DMS153 treated with DMSO at 0.1 percent for 48 hours (cell line): Measurements from ENCODE around the gene DNER.
"Not testable (repeated sequence)": the region's sequence is repeated elsewhere in the genome, so short reads cannot be mapped to it uniquely, and the experiment has no call there.

Experiments
- DNase-seq: peaks from one replicate; lab custom pipeline; 2025; ENCODE audit not compliant: unreplicated experiment; lab: John Stamatoyannopoulos, UW

DNER gene

DNA sequence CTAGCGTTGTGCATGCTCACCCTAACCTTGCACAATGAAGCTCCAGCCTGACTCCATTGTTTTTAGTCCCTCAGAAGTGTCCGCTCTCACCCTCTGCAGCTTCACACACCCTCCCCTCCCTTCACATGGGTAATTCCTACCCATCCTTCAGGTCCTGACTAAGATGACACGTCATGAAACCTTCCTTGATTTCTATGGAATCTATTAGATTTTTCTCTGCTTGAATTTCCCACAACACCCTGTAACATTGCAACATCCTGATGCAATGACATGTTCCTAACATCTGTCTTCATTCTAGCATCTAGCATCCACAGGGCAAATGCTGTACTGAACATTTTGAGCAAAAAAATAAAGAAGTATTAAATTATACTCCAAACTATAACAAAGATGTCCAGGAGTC, 366.2 kb downstream of the DNER start:
- DNase-seq = no peak

DNA sequence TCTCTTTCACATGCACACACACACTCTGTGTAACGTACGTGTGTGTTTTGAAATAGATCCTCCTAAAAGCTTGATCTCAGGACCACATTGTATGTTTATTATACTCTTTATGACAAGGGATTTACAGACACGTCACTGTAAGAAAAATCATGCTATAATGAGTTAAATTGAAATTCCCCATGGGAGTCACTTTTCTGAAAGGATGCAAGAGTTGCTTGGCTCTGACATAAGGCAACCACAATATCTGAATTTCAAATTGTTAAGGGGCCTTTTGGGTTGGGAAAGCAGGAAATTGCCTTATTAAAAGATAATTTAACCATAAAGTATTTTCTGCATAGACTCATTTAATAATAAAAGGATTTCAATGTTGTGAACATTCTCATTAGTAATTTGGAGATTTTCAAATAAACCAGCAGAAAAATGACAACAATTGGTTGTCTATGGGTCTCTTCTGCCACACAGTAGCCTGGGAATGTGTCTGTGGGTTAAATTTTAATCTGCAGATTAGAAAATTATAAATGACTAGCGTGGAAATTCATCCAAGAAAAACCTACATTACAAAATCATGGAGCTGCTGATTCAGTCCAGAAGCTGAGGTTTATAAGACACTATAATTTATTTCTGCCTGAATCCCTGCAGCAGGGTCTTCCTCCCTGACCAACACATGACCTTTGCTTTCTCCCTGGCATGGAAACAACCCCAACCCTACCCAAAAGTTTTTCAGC, 367.4 kb downstream of the DNER start:
- no peak for DNase-seq

- no peak for DNase-seq
These were observed 369.4 kb downstream of the DNER start for GRCh38 chr2:229344955-229345354.

DNA sequence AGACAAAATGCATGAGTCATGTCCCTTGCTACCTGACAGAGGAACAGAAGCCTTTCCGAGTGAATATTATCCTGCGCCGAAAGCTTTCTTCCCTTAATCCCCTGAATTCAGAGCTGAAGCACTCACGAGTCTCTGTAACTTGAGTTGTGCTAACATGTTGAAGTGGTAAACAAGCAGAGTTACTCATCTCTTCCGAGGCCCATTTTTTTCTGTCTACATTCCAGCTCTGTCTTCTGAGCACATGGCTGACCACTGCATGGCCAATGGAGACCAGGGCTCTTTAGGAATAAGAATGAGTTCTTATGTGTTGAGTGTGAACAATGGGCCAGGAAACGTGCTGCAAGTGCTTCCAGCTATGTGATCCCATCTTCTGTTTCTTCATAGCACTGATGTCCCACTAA, 370.2 kb downstream of the DNER start:
- peak; percentile 15 for DNase-seq

- no peak for DNase-seq
These were observed 370.7 kb downstream of the DNER start for GRCh38 chr2:229343661-229344060.

DNA sequence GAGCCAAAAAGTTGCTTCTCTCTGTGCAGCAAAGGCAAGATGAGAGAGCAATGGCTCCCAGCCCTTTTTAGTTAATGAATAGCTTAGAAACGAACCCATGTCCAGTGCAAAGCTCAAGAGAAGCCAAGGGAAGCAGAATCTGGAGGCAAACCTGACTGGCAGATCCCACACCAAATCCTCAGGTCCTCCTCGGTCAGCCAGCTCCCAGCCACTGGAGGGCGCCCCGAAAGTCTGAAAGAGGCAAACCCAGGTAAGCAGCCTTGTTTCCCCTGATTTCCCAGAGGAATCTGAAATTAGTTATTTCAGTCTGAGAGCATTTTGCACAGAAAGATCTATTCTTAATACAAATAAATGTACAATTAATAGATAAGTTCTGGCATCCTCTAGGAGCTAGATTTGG, 372.0 kb downstream of the DNER start:
- peak; percentile 7 for DNase-seq

DNA sequence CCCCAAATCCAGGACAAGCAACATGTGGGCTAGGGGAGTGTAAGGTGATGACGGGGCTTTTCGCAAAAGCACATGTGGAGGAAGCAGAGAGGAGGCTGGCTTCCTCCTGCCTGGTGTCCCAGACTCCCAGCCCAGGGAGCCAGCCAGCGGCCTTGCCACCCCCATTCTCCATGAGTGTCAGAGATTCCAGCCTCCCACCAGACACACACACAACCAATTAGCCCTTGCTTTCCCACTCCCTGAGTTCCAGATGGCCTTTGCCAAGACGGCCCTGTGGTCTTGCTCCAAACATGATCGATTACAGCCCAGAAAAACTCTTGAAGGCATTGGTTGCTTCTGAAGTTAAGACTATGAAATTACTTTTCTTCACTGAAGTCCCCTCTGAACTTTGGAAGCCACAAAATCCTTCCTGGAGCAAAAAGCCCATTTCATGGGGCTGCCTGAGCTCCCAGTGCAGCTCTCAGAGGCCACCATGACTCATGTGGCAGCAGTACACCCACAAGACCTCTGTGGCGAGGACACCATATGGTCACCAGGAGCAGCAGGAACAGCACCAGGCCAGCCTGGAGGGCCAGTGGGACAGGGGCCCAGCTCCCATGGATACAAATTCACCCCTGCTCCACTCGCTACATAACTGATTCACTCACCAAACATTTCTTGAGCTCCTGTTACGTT, 374.1 kb downstream of the DNER start:
- no peak for DNase-seq

DNA sequence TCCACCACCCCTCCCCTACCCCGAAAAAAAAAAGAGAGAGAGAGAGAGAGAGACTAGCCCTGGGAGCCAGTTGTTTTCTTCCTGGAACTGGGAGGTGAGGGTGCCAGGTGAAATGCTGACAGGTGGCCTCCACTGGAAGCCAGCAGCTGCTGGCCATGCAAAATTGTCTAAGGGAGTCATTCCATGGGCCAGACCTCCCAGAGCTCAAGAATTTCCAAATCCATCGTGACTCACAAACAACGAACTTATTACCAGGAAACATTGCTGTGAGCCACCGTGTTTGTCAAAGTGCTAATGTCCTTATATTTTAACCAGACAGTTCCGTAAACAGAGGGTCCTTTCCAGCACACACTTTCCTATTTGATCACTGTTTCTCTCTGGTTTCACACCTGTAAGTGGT, 374.7 kb downstream of the DNER start:
- no peak for DNase-seq

DNA sequence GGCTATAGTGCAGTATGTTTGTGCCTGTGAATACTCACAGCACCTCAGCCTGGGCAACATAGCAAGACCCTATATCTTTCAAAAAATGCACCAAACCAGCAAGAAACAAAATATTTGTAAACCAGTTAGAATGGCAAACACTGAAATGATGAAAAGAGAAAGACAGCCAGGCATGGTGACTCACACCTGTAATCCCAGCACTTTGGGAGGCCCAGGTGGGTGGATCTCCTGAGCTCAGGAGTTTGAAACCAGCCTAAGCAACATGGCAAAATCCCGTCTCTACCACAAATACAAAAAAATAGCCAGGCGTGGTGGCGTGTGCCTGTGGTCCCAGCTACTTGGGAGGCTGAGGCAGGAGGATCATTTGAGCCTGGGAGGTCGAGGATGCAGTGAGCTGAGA, 375.2 kb downstream of the DNER start:
- DNase-seq = not testable (repeated sequence)

DNA sequence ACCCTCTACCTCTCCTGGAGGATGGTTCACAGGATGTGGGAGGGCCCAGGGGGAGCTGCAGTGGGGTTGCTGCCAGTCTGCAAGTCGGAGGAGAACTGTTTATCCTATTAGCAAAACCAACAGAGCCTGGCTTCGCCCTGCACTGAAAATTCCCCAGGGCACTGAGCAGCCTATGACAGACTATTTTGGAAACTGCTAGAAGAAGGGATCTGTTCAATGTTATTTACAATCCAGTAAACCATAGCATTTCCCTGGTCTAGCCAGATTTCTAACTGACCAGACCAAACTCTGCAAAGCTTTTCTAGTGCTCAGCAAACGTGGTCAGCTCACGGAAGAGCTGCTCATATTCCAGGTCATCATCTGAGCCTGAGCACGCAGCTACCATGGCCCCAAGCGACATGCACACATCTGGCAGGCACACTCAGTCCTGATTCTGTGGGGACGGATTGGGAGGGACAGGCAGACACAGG, 378.4 kb downstream of the DNER start:
- DNase-seq = peak; percentile 51

- DNase-seq = no peak
These were observed 379.0 kb downstream of the DNER start for GRCh38 chr2:229335330-229335729.

DNA sequence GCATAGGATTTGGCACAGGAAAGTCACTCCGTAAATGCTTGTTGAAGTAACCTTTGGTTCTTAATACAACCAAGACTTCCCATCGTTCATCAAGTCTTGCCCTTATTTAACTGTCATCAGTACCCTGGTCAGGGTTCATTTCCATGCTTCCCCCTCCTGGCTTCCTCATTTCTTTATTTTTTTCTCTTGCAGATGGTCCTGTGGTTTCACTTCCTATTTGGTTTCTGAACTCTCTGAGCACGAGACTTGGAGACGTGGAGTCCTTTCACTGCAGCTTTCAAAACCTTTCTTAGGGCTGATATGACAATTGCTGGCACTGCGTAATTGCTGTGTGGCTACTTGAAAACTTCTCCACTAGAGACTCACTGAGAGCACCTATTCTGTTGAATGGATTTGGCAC, 383.4 kb downstream of the DNER start:
- no peak for DNase-seq

- DNase-seq = no peak
These were observed 394.8 kb downstream of the DNER start for GRCh38 chr2:229319558-229319957.

DNA sequence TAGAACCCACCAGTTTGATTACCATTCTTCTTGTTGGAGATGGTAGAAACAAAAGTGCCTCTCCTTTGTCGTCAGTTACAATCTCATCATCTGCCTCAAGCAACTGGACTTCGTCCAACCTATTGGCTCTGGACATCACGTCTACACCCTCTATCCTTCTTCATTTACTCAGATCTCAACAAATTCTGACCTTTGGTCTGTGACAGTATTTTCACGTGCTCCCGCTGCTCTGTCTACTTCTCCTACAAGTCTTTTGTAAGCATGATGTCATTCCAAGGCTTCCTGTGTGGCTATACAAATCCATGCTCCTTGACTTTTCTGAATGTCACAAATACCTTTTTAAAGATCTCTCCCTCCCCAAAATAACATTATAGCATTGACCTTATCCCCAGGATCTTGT, 400.2 kb downstream of the DNER start:
- DNase-seq = no peak

DNA sequence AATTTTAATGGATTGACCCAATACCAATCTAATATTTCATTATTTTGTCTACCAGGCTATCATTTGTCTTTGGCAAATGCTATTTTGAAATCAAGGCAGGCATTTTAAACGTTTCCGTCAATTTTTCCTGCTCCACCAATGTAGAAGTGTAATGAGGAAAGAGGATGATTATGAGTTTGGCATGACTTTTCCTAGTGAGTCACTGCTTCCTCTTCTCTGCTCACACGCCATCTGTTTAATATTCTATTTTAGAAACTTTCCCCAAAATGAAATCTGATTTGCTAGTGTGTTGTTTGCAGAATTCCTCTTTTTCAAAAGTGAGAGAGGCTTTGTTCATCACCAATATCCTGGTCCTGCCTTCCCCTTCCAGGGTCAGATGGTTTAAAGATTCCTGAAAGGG, 400.8 kb downstream of the DNER start:
- no peak for DNase-seq
